Stimulated activated CD4-positive, alpha-beta T cell treated with anti-CD3 and anti-CD28 coated beads, Interleukin-2, amount 100 ng/mL, for 4 hours (primary cell): ENCODE measurements around the gene MS4A18.

Source experiments
- DNase-seq: peaks from one replicate; pipeline ENCODE4 v3.0.0-alpha.2; 2020; ENCODE audit warnings: low read depth

The MS4A18 gene

DNA sequence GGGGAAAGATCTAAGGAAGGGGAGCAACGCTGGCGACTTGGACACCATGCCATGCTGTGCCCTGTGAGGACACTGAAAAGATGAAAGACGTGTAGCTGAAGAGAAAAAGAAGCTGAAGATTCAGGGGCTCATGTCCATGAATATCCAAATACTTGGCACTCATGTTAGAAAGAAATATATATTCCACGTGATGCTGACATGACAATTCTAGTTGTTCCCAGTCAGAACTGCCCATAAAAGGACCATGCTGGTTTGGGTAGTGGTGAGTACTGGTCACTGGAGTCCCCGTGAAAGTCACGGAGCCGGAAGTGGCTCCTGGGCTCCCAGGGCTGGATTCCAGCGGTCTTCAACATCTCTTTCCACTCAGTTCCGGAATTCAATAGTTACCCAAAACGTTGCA is 42.0 kb downstream of the MS4A18 start:
- DNase-seq: no peak

DNA sequence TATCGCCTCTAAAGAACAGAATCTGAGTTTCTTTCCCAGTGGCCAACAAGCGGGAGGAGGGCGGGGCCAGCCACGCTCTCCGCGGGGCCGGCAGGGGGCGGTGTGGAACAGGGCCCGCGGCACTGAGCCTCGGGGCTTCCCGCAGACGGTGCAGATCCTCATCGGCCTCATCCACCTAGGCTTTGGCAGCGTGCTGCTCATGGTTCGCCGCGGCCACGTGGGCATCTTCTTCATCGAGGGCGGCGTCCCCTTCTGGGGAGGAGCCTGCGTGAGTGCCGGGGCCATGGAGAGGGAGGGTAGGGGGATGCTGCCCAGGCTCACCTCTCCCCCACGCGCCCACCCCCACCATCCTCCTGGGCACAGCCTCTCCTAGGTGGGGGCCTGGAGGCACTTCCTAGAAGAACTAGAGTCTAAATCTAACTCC is 42.9 kb downstream of the MS4A18 start:
- no peak for DNase-seq

- no peak for DNase-seq
Observed at GRCh38 chr11:60768202-60768601, 43.7 kb downstream of the MS4A18 start.

GRCh38 chr11:60769273-60769672 is 44.8 kb downstream of the MS4A18 start:
- DNase-seq: no peak

DNA sequence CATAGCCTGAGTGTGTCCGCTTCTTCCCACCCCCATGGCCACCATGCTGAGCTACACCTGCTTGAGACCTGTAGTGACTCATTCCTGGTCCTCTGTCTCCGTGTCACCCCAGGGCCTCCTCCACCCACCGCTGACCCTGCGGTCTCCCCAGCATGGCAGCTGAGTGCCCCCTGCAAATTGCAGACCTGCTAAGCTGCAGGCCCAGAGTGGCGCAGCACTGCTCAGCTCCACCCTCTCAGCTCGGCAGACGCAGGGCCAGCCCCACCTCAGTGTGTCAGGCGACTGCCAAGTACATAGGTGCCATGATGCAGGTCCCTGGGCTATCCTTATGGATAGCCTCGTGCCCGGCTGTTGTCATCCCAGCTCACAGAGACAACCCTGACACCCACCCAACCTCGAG is 45.3 kb downstream of the MS4A18 start:
- no peak for DNase-seq

DNA sequence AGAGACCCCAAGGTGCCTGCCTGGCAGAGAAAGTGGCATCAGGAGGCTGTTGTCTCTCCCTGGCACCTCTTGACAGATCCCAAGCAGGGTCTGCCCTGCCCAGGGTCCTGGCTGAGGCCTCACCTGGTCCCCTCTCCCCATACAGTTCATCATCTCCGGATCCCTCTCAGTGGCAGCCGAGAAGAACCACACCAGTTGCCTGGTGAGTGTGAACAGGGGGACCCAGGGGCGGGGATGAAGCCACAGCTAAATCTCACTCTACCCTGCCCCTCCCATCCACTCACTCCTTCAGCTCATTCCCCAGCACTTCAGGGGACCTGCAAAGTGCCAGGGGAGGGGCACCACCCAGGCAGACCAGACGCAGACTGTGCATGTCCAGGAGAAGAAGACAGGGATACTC is 46.6 kb downstream of the MS4A18 start:
- DNase-seq: no peak

DNA sequence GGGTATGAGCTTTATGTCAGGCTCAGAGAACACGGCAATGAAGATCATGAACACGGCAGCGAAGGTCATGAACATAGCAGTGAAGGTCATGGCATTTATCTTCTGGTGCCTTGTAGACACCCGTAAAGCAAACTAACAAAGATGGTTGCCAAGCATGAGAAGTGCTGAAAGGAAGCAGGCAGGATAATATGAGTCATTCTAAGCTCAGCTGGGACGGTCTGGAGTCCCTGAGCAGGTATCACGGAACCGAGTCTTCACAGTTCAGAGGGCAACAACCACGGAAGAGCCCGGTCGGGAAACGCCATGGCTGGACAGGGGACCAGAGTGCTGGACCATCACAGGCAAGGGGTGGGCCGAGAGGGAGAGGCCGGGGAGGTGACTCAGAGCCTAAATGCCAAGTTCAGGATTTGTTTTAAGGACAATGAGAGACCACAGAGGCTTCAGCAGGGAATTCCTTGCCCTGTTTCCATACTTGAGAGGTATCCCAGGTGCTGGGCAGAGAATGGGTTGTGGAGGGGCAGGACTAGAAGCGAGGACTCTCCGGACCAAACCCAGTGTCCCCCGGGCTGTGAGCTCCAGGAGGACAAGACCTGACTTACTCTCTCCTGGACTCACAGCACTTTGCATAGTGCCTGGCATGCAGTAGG is 47.5 kb downstream of the MS4A18 start:
- no peak for DNase-seq

GRCh38 chr11:60772666-60773065 is 48.1 kb downstream of the MS4A18 start:
- no peak for DNase-seq

GRCh38 chr11:60774726-60775125 is 50.2 kb downstream of the MS4A18 start:
- DNase-seq: no peak

GRCh38 chr11:60775420-60775961 is 51.0 kb downstream of the MS4A18 start:
- peak; percentile 71 for DNase-seq

DNA sequence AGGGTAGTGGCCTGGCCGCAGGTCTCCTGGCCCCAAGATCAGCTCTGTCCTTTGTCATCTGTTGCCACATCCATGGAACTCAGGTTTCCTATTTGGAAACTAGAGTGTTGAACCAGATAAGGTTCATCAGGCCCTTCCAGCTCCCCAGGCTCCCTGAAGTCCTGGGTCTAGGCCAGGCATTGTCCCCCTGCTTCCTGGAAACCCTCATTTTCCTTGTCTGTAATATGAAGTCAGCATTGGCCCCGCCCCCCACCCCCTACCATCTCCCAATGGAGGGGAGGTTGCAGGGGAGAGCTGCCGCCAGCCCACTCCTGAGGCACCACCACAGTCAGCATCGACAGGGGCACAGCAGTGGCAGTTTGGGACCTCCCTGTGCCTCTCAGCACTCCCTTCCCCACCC is 51.6 kb downstream of the MS4A18 start:
- no peak for DNase-seq

- no peak for DNase-seq
Observed at GRCh38 chr11:60777106-60777505, 52.6 kb downstream of the MS4A18 start.

GRCh38 chr11:60777572-60777971 is 53.1 kb downstream of the MS4A18 start:
- DNase-seq: no peak

GRCh38 chr11:60780065-60780464 is 55.5 kb downstream of the MS4A18 start:
- no peak for DNase-seq

DNA sequence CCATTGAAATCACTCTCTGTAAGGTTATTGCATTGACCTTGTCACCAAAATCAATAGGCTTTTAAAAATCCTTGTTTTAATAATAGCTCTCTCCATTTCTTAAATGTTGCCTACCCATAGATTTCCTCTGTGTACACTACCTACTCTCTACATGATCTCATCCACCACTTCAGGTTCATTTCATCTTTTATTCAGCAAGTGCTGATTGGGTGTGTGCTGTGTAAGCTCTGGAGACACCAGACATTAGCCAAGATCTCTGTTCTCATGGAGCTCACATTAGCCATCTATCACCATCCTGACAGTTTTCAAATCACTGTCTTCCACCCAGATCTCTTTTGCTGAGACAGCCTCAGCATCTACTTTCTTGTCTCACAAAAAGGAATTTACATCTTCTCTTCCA is 56.3 kb downstream of the MS4A18 start:
- DNase-seq: no peak

DNA sequence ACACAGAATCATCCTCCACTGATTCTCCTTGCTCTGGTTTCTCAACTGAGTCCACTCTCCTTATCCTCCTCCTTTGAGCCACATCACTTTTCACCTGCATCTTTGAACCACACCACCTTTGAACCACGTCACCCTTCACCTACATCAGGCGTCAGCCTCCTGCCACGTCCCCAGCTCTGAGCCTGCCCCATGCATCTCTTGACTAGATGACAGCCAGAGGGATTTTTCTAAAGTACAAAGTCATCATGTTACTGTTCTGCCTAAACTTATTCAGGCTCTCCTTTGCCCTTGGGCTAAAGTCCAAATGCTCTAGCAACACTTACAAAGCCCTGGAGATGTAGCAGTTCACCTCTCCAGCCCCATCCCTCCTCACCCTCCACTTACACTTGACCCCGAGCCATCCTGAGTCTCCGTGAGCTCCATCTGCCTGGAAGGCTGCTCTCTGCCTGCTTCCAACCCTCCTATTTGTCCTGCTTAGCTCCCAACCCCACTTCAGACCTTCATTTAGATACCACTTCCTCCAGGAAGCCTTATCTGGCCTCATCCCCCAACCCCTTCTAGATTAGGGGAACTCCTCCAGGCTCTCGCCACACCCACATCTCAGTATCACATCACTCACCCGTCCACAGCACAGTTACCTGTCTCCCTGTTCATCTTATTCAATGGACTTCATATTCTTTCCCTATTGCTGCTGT is 56.9 kb downstream of the MS4A18 start:
- DNase-seq: no peak

DNA sequence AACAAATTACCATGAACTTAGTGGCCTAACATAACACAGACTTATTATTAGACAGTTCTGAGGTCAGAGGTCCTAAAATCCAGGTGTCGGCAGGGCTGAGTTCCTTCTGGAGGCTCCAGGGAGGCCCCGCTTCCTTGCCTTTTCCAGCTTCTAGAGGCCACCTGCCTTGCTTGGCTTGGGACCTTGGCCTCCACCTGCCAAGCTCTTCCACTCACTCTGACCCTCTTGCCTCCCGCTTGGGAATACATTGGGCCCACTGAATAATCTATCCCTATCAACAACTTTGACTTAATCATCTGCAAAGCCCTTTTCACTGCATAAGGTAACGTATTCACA is 57.4 kb downstream of the MS4A18 start:
- DNase-seq: no peak

- DNase-seq: no peak
Observed at GRCh38 chr11:60782393-60783140, 58.0 kb downstream of the MS4A18 start.

DNA sequence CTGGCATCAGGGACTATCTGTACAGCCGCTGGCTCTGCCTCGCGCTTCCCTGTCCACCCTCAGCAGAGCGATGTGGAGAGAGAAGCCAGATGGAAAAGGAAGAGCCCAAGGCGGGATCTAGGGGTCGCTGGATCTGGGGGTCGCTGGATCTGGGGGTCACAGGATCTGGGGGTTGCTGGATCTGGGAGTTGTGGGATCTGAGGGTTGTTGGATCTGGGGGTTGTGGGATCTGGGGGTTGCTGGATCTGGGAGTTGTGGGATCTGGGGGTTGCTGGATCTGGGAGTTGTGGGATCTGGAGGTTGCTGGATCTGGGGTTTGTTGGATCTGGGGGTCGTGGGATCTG is 58.6 kb downstream of the MS4A18 start:
- DNase-seq: no peak

DNA sequence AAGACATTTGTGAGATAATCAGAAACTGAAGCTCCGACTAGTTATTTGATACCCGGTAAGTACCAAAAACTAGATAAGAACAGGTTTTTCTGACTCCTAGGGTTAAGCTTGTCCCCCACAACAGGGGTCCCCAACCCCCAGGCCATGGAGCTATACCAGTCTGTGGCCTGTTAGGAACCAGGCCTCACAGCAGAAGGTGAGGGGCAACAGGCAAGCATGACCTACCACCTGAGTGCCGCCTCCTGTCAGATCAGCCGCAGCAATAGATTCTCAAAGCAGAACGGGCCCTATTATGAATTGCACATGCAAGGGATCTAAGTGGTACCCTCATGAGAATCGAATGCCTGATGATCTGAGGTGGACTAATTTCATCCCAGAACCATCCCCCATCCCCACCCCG is 59.4 kb downstream of the MS4A18 start:
- no peak for DNase-seq

GRCh38 chr11:60785136-60785535 is 60.6 kb downstream of the MS4A18 start, which contains the start of gene MS4A10:
Gene MS4A10, plus strand, starts transcription at chr11:60785333. Its CDS starts 5,003 bp downstream, at chr11:60790336.
- no peak for DNase-seq

- no peak for DNase-seq
Observed at GRCh38 chr11:60785806-60786361, 61.4 kb downstream of the MS4A18 start.
